ENCODE data around the gene GPC3.

- TF ChIP-seq CTCF (IDR thresholded peaks at IDR 0.05 in 2 of 3, conservative IDR thresholded peaks at IDR 0.05 in 1 of 3; ENCODE audit: borderline replicate concordance in 1 of 3, insufficient read depth in 1 of 3, low read depth in 2 of 3, low read length in 2 of 3): no peak
- TF ChIP-seq POLR2A (IDR thresholded peaks at IDR 0.05; ENCODE audit: borderline replicate concordance, extremely low read depth, insufficient read depth, insufficient read length): no peak
- no peak for TF ChIP-seq POLR2AphosphoS5 (IDR thresholded peaks at IDR 0.05; ENCODE audit: low read depth, low read length)
- no peak for TF ChIP-seq ZNF274 (IDR thresholded peaks at IDR 0.05; ENCODE audit: low read depth, low read length)
- no peak for TF ChIP-seq YY1 (IDR thresholded peaks at IDR 0.05; ENCODE audit: extremely low read depth, insufficient replicate concordance, low read depth, low read length)
- TF ChIP-seq EZH2 (IDR thresholded peaks at IDR 0.05): no peak
- no peak for TF ChIP-seq ATF3 (IDR thresholded peaks at IDR 0.05)
These were observed 4.6 kb upstream of the GPC3 start for GRCh38 chrX:133989993-133990392.
